K562 (cell line): ENCODE results near the gene ELOVL2. TPM values are rescaled to one million over a fixed set of nuclear protein-coding genes. Genes with fewer than 3 reads are reported as not detected.

Experiments
- ATAC-seq: fragments of 200-7000 bp; cut with Tn5 transposase; 3 replicates; pipeline ENCODE4 v1.9.1; 2020; ENCODE audit warnings: moderate library complexity
- Bru-seq: library from RNA; stranded (reverse); fragments of 400-500 nt; gene quantifications from one replicate; lab custom pipeline; 2021; lab: Mats Ljungman, UMichigan
- BruChase-seq, 2 experiments: library from RNA; stranded (reverse); fragments of 400-500 nt; gene quantifications; one replicate each; lab custom pipeline; 2021; lab: Mats Ljungman, UMichigan
- BruUV-seq: library from RNA; stranded (reverse); fragments of 400-500 nt; replicated peaks from 2 replicates; lab custom pipeline; 2021; lab: Mats Ljungman, UMichigan
- CTCF ChIA-PET: fragments of 300-600 bp; formaldehyde crosslinking; extraction: SDS; loops from one replicate; lab custom pipeline; 2021; ENCODE audit warnings: low intra/inter-chr PET ratio; lab: Yijun Ruan, JAX
- POLR2A ChIA-PET: fragments of 300-600, 350-650 bp; sonication (Branson Sonifier 250); formaldehyde crosslinking; extraction: SDS; loops from one replicate; lab custom pipeline; 2021; ENCODE audit warnings: antibody characterized with exemption, inconsistent platforms; lab: Yijun Ruan, JAX
- DNase-seq, 4 experiments: peaks; one replicate each; pipeline versions ENCODE4 v3.0.0 to v3.0.0-alpha.2; 2011 to 2018; ENCODE audit warnings: low spot score in 3 of 4, mixed read lengths in 3 of 4; ENCODE audit errors: extremely low read depth in 1 of 4
- FAIRE-seq: peaks from 2 replicates; lab custom pipeline; 2011; peaks lifted over from hg19 to GRCh38; lab: Jason Lieb, UNC
- H2AFZ ChIP-seq: 2 replicates; pipeline ENCODE4 v1.6.0; 2011; ENCODE audit warnings: low read depth, low read length, control low read depth, inconsistent platforms
- H3K27ac ChIP-seq: fragments of 200-600 bp; 3 replicates; pipeline ENCODE4 v1.8.0; 2011; ENCODE audit warnings: low read depth, mild to moderate bottlenecking, control low read depth, inconsistent platforms, low read length, moderate library complexity, mixed read lengths; ENCODE audit errors: extremely low read depth
- H3K27me3 ChIP-seq, 2 experiments: fragments of 300-600 bp in 1 of 2; 2 replicates in 1 of 2; 3 replicates in 1 of 2; pipeline versions ENCODE4 v1.6.0 to v1.8.0; 2011; ENCODE audit warnings: inconsistent platforms in 2 of 2, low read length in 2 of 2, mild to moderate bottlenecking in 1 of 2, mixed read lengths in 1 of 2, moderate library complexity in 1 of 2; ENCODE audit not compliant: control insufficient read depth in 2 of 2, insufficient read depth in 2 of 2
- H3K36me3 ChIP-seq: fragments of 300-600 bp; 3 replicates; pipeline ENCODE4 v1.8.0; 2011; ENCODE audit warnings: mild to moderate bottlenecking, low read length, inconsistent platforms; ENCODE audit not compliant: control insufficient read depth, insufficient read depth
- H3K4me1 ChIP-seq, 2 experiments: fragments of 200-600 bp in 1 of 2; replicated peaks in 1 of 2; 2 replicates in 1 of 2; 3 replicates in 1 of 2; pipeline versions ENCODE4 v1.5.1 to v1.8.0; 2011; ENCODE audit warnings: inconsistent platforms in 2 of 2, low read length in 2 of 2, mild to moderate bottlenecking in 1 of 2, mixed read lengths in 1 of 2, moderate library complexity in 1 of 2; ENCODE audit not compliant: control insufficient read depth in 2 of 2, insufficient read depth in 2 of 2
- H3K4me2 ChIP-seq: 2 replicates; pipeline ENCODE4 v1.6.1; 2011; ENCODE audit warnings: low read length, control low read depth, inconsistent platforms, mixed read lengths; ENCODE audit not compliant: insufficient read depth
- H3K4me3 ChIP-seq: fragments of 200-600 bp; sonication (generic), shearing (Covaris generic); 2 replicates; pipeline ENCODE4 v1.5.1; 2016; ENCODE audit warnings: control low read depth, inconsistent platforms
- H3K79me2 ChIP-seq: fragments of 200-600 bp; 3 replicates; pipeline ENCODE4 v1.8.0; 2011; ENCODE audit warnings: low read length, inconsistent platforms; ENCODE audit not compliant: control insufficient read depth, insufficient read depth
- H3K9ac ChIP-seq, 2 experiments: 2 replicates each; pipeline versions ENCODE4 v1.6.0 to v1.6.1; 2011; ENCODE audit warnings: low read depth in 2 of 2, low read length in 2 of 2, control low read depth in 1 of 2, inconsistent platforms in 1 of 2, mild to moderate bottlenecking in 1 of 2, mixed read lengths in 1 of 2; ENCODE audit not compliant: insufficient read depth in 1 of 2
- H3K9me1 ChIP-seq: one replicate; pipeline ENCODE4 v1.6.0; 2011; ENCODE audit warnings: inconsistent platforms, mild to moderate bottlenecking, low read length, moderate library complexity; ENCODE audit not compliant: control insufficient read depth, insufficient read depth
- H3K9me3 ChIP-seq: replicated peaks from 2 replicates; pipeline ENCODE4 v1.5.1; 2011; ENCODE audit warnings: low read depth, low read length, inconsistent platforms; ENCODE audit not compliant: control insufficient read depth, insufficient read depth
- H4K20me1 ChIP-seq: replicated peaks from 2 replicates; pipeline ENCODE4 v1.6.1; 2011; ENCODE audit warnings: low read length, inconsistent platforms, mixed read lengths; ENCODE audit not compliant: control insufficient read depth, insufficient read depth
- BHLHE40 ChIP-seq: IDR thresholded peaks from 2 replicates; pipeline ENCODE4 v1.6.1; 2011; ENCODE audit warnings: low read length, improper control_type of control experiment
- CXXC5 ChIP-seq: fragments of 250-450 bp; sonication (Bioruptor Pico); IDR thresholded peaks from 2 replicates; pipeline ENCODE4 v1.8.0; 2022; ENCODE audit warnings: inconsistent platforms, mild to moderate bottlenecking, moderate library complexity
- E2F3 ChIP-seq: fragments of 250-450 bp; sonication (Bioruptor Pico); IDR thresholded peaks from 2 replicates; pipeline ENCODE4 v1.4.0; 2020; ENCODE audit warnings: mild to moderate bottlenecking
- FOXJ3 ChIP-seq: sonication (generic); formaldehyde crosslinking; IDR thresholded peaks from 2 replicates; pipeline ENCODE4 v1.4.0; 2020; ENCODE audit warnings: mild to moderate bottlenecking, missing genetic modification reagents
- HLTF ChIP-seq: fragments of 450-650 bp; IDR thresholded peaks from 2 replicates; pipeline ENCODE4 v1.6.1; 2016
- KLF16 ChIP-seq: IDR thresholded peaks from 2 replicates; pipeline ENCODE4 v1.6.1; 2016; ENCODE audit warnings: antibody characterized with exemption
- MAZ ChIP-seq, 2 experiments: fragments of 450-650 bp in 1 of 2; sonication (generic) in 1 of 2; formaldehyde crosslinking; IDR thresholded peaks in 1 of 2; conservative IDR thresholded peaks in 1 of 2; 2 replicates each; pipeline versions ENCODE4 v1.4.0 to v1.5.0; 2020; ENCODE audit warnings: mild to moderate bottlenecking in 1 of 2, missing genetic modification reagents in 1 of 2
- ZBTB33 ChIP-seq: sonication (generic); formaldehyde crosslinking; IDR thresholded peaks from 2 replicates; pipeline ENCODE4 v1.8.1; 2023; ENCODE audit warnings: mild to moderate bottlenecking, missing genetic modification reagents
- ZBTB7A ChIP-seq: IDR thresholded peaks from 2 replicates; pipeline ENCODE4 v1.6.1; 2011; ENCODE audit warnings: low read depth, mild to moderate bottlenecking, low read length, moderate library complexity, borderline replicate concordance; ENCODE audit not compliant: control insufficient read depth
- ZNF766 ChIP-seq: fragments of 200-800 bp; sonication (Bioruptor generic); conservative IDR thresholded peaks from 2 replicates; pipeline ENCODE4 v1.6.1; 2016; ENCODE audit warnings: missing genetic modification characterization, missing compliant biosample characterization
- WGBS: fragments of 100-300 bp; shearing (Covaris generic); methylation state at CpG from one replicate; pipeline ENCODE4 v1.1.6; 2016; ENCODE audit warnings: low coverage, mixed read lengths; ENCODE audit not compliant: insufficient coverage; ENCODE audit errors: missing lambda C conversion rate; 5-methylcytosine and 5-hydroxymethylcytosine counted together
- in situ Hi-C: fragments of 300-500 bp; cut with MboI; formaldehyde crosslinking; loops from 4 replicates; pipeline ENCODE4 v1.15.0; 2018; ENCODE audit warnings: inconsistent platforms, mixed read lengths
- intact Hi-C: fragments of 100-400 bp; cut with micrococcal nuclease; formaldehyde crosslinking; loops from 2 replicates; pipeline ENCODE4 v1.14.2; 2022
- long read RNA-seq, 3 experiments: library from polyadenylated mRNA in 2 of 3; library from RNA in 1 of 3; unstranded in 2 of 3; stranded (forward) in 1 of 3; transcript quantifications; one replicate each; pipeline ENCODE4 v2.0.0, GENCODE V29; 2019 to 2022
- polyA minus RNA-seq, 3 experiments: library from RNA; depleted of rRNA, polyadenylated mRNA; stranded (reverse); fragments of >200 nt; gene quantifications; 2 replicates each; pipeline ENCODE4 v1.2.3, GENCODE V29; 2011
- polyA plus RNA-seq, 8 experiments: library from polyadenylated mRNA; depleted of rRNA in 4 of 8; stranded (reverse) in 5 of 8; unstranded in 3 of 8; fragments of >200 nt; fragmentation: Nextera tagmentation in 2 of 8; fragmentation: Illumina TruSeq in 1 of 8; extraction: Ambion mirVana in 2 of 8; extraction: Trizol in 1 of 8; gene quantifications; 2 replicates each; pipeline versions ENCODE4 v1.2.1 to v1.2.3, GENCODE V29; 2011 to 2014; ENCODE audit warnings: inconsistent platforms in 1 of 8, missing spikeins in 1 of 8
- total RNA-seq, 7 experiments: library from RNA; depleted of rRNA in 6 of 7; stranded (reverse); fragments of >200 nt in 6 of 7; fragmentation: Illumina TruSeq in 2 of 7; extraction: Trizol in 2 of 7; gene quantifications; 2 replicates each; pipeline versions ENCODE4 v1.2.1 to v1.2.3, GENCODE V29; 2011 to 2021; ENCODE audit warnings: low replicate concordance in 1 of 7
- TF ChIP-seq, protein P1 (sequence below): fragments of 200-800 bp; sonication (Bioruptor generic); IDR thresholded peaks from 2 replicates; pipeline ENCODE4 v1.6.1; 2017; ENCODE audit warnings: missing genetic modification characterization, missing compliant biosample characterization

The ELOVL2 gene, protein sequence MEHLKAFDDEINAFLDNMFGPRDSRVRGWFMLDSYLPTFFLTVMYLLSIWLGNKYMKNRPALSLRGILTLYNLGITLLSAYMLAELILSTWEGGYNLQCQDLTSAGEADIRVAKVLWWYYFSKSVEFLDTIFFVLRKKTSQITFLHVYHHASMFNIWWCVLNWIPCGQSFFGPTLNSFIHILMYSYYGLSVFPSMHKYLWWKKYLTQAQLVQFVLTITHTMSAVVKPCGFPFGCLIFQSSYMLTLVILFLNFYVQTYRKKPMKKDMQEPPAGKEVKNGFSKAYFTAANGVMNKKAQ
- 0.09 and 0.23 TPM in 2 replicates for total RNA-seq (2011; cell fraction: chromatin; rRNA removed; ENCODE audit: low replicate concordance)
- 0.13 and 0.17 TPM in 2 replicates for total RNA-seq (2011; cell fraction: nucleolus; rRNA removed)
- 0.22 and 0.76 TPM in 2 replicates for total RNA-seq (2011; cell fraction: nucleoplasm; rRNA removed)
- total RNA-seq (2014; rRNA removed) (0.05 and 0.33 TPM in 2 replicates), total RNA-seq (2014; rRNA removed; fragmentation: Illumina TruSeq; extraction: Trizol) (0.36 and 0.48 TPM in 2 replicates), total RNA-seq (2015; rRNA removed; fragmentation: Illumina TruSeq; extraction: Trizol) (0.30 and 0.47 TPM in 2 replicates), total RNA-seq (2021) (0.29 and 0.31 TPM in 2 replicates), polyA plus RNA-seq (2011; rRNA removed) (0.35 and 0.96 TPM in 2 replicates), polyA plus RNA-seq (2014; fragmentation: Illumina TruSeq; extraction: Trizol) (0.35 and 0.56 TPM in 2 replicates), polyA plus RNA-seq (2014; fragmentation: Nextera tagmentation; extraction: Ambion mirVana) (under 1 TPM; 0.14 to 0.20 TPM), polyA plus RNA-seq (2014; rRNA removed) (0.17 and 0.23 TPM in 2 replicates), polyA minus RNA-seq (2011; rRNA and poly(A)+ RNA removed) (0.39 and 1.0 TPM in 2 replicates), Bru-seq, nascent RNA (percentile 33 among the genes with signal in this experiment), BruChase-seq, experiment 1, labeled RNA remaining after a 2-hour chase (percentile 30 among the genes with signal in this experiment), BruChase-seq, experiment 2, labeled RNA remaining after a 6-hour chase (percentile 28 among the genes with signal in this experiment)
- 0.15 and 0.31 TPM in 2 replicates for polyA plus RNA-seq (2011; cell fraction: cytosol; rRNA removed)
- polyA plus RNA-seq (2011; cell fraction: nucleus; rRNA removed): 0.07 and 0.21 TPM in 2 replicates
- 0.57 and 0.64 TPM in 2 replicates for polyA plus RNA-seq (2012)
- polyA minus RNA-seq (2011; cell fraction: cytosol; rRNA and poly(A)+ RNA removed): 0.27 and 0.29 TPM in 2 replicates
- 0.27 TPM in 1 of 2 replicates, not detected in the other for polyA minus RNA-seq (2011; cell fraction: nucleus; rRNA and poly(A)+ RNA removed)
- long read RNA-seq, experiment 1: 0 reads
- long read RNA-seq, experiment 2: 0 reads
- long read RNA-seq, experiment 3: 0 reads

DNA sequence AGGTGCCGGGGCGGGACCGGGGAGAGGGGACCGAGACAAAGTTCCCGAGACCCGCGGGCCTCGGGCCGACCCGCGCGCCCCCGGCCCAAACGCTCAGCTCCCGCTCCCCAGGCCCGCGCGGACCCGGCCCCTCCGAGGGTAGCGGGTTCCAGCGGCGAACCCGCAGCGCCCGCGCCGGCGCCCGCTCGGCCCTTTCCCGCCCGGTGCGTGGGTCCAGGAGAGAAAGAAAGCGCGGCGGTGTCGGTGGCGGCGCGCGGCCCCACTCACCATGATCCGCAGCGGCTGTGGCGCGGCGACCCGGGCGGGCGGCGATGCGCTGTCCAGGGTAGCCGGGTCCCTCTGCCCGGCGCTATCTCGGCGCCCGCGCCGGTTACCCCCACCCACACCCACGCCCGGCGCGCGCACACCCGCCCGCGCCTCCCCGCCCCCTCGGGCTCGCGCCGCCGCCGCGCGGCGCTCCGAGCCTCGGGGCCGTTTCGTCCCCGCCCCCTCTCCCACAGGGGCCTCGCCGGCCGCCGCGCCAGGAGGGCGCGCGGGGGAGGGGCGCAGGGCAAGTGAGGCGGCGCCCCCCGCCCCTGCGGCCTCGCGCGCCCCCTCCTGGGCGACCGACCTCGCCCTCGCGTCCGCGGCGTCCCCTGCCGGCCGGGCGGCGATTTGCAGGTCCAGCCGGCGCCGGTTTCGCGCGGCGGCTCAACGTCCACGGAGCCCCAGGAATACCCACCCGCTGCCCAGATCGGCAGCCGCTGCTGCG lies at the start of gene ELOVL2:
Gene ELOVL2, minus strand, starts transcription at position 345 of the 751 bp plus-strand sequence. Its CDS starts 75 bp downstream, at position 270.
- no peaks in the 10 kb centered on the region for H3K9me1 ChIP-seq
- POLR2A ChIA-PET: interaction anchor here (0.6 kb wide), 1 partner anchor 16 kb away, joined by 3 read pairs; no protein-coding TSS in a partner anchor
- peak; percentile 89 for ATAC-seq
- DNase-seq: peak; percentile 72 to 96 (median 90)
- 4% methylated on average over 26 of the region's 124 CpGs for WGBS
- H3K4me3 ChIP-seq: peak within 1 kb of the TSS; percentile 43
- no peaks in the 10 kb centered on the region for H3K79me2 ChIP-seq
- H3K27ac ChIP-seq: no peak within 1 kb of the TSS
- peak within 1 kb of the TSS; percentile 83 for H2AFZ ChIP-seq
- H3K9ac ChIP-seq: peak within 1 kb of the TSS in 1 of 2 experiments; percentile 83; a peak in 2 of 4 replicates
- in situ Hi-C loops: no loop called here
- 0 out of 2 replicates have a peak, but pooled peaks cover 2% of the 10 kb centered on the region for H3K9me3 ChIP-seq
- peaks cover 33% of the 10 kb centered on the region in 2 experiments for H3K27me3 ChIP-seq
- H3K4me2 ChIP-seq: peak within 1 kb of the TSS; percentile 77
- H4K20me1 ChIP-seq: no peaks in the 10 kb centered on the region
- FAIRE-seq: no peak
- BruUV-seq: no TSS peak
- H3K36me3 ChIP-seq: no peaks in the 10 kb centered on the region
- CTCF ChIA-PET: interaction anchor here (0.6 to 2.0 kb wide), 8 partner anchors 25 to 961 kb away, joined by 3 to 8 read pairs (median 3); no protein-coding TSS in a partner anchor
- intact Hi-C loops: loop anchor here (1.0 kb wide), 1 partner anchor 93 kb away; no protein-coding TSS in a partner anchor
- peaks cover 0 to 18% of the 10 kb centered on the region in 2 experiments; a peak in 2 of 5 replicates for H3K4me1 ChIP-seq
- TF ChIP-seq ZBTB7A (peak; percentile 97), E2F3 (CRISPR knock-in tag) (0 out of 2 replicates have a peak, but pooled peaks have one; percentile 6), HLTF (no peak), BHLHE40 (no peak), FOXJ3 (CRISPR knock-in tag) (no peak), MAZ (CRISPR knock-in tag; conservative IDR thresholded peaks at IDR 0.05 in 1 of 2, IDR thresholded peaks at IDR 0.05 in 1 of 2) (peak; percentile 56 to 92; a peak in 3 of 4 replicates), KLF16 (peak; percentile 17; the same call in 1 of the 2 replicates), CXXC5 (CRISPR knock-in tag) (peak; percentile 80), ZNF766 (CRISPR knock-in tag) (0 out of 2 replicates have a peak, but pooled peaks have one; percentile 39), ZBTB33 (CRISPR knock-in tag) (peak; percentile 99)
- TF ChIP-seq, protein P1, sequence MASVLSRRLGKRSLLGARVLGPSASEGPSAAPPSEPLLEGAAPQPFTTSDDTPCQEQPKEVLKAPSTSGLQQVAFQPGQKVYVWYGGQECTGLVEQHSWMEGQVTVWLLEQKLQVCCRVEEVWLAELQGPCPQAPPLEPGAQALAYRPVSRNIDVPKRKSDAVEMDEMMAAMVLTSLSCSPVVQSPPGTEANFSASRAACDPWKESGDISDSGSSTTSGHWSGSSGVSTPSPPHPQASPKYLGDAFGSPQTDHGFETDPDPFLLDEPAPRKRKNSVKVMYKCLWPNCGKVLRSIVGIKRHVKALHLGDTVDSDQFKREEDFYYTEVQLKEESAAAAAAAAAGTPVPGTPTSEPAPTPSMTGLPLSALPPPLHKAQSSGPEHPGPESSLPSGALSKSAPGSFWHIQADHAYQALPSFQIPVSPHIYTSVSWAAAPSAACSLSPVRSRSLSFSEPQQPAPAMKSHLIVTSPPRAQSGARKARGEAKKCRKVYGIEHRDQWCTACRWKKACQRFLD (CRISPR knock-in tag): peak; percentile 75
